ENCODE results near the gene ROCK1.

The ROCK1 gene

GRCh38 chr18:21117409-21118131, 6.0 kb upstream of the ROCK1 start:
- H3K4me3 Mint-ChIP-seq, result no peak overlapping the region
- H3K36me3 Mint-ChIP-seq, result no peaks in the 10 kb centered on the region
- no peak overlapping the region for H3K27ac Mint-ChIP-seq
- no peaks in the 10 kb centered on the region for H3K9me3 Mint-ChIP-seq
- peaks cover 6% of the 10 kb centered on the region for H3K4me1 Mint-ChIP-seq
- H3K27me3 Mint-ChIP-seq, result peaks cover 2% of the 10 kb centered on the region
- ATAC-seq (ENCODE audit: low read depth) (peak; percentile 31), DNase-seq (ENCODE audit: low spot score in 2 of 2) (no peak)

GRCh38 chr18:21115519-21116411, 4.2 kb upstream of the ROCK1 start:
- no peak overlapping the region for H3K27ac Mint-ChIP-seq
- no peaks in the 10 kb centered on the region for H3K9me3 Mint-ChIP-seq
- no peaks in the 10 kb centered on the region for H3K36me3 Mint-ChIP-seq
- ATAC-seq (ENCODE audit: low read depth), result no peak
- H3K4me3 Mint-ChIP-seq, result no peak overlapping the region
- DNase-seq (ENCODE audit: low spot score in 2 of 2), result no peak
- peaks cover 6% of the 10 kb centered on the region for H3K4me1 Mint-ChIP-seq
- peaks cover 2% of the 10 kb centered on the region for H3K27me3 Mint-ChIP-seq

DNA sequence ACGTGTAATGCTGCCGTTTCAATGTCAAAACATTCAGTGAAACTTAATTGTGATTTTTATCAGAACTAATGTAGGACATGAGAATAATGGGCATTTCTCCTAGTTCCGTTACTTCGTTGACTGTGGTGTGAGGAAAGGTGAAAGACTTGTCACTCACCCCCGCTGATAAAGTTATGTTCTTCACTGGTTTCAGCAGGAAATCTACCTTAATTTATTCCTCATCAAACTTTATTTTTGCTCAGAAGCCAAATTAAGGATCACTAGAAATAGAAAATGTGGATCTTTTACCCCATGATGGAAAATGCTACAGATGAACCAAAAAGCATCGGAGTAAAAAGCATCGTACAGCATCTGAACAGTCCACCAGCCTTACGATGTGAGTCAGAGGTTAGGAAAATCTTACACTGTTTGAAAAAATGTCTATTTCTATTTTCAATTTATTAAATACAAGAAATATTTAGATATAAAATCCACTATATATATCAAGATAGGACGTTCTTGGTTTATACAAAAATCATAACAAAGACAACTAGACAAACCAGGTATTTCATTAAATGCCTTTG, 1.0 kb upstream of the ROCK1 start:
- H3K36me3 Mint-ChIP-seq, result peaks cover 2% of the 10 kb centered on the region
- H3K4me1 Mint-ChIP-seq, result no peaks in the 10 kb centered on the region
- no peaks in the 10 kb centered on the region for H3K27me3 Mint-ChIP-seq
- H3K27ac Mint-ChIP-seq, result peak overlapping the region; percentile 96
- ATAC-seq (ENCODE audit: low read depth) (no peak), DNase-seq (ENCODE audit: low spot score in 2 of 2) (no peak)
- H3K4me3 Mint-ChIP-seq, result peak overlapping the region; percentile 95
- H3K9me3 Mint-ChIP-seq, result no peaks in the 10 kb centered on the region

GRCh38 chr18:21112140-21112473, 494 bp upstream of the ROCK1 start:
- Mint-ChIP-seq H3K9me3 (no peaks in the 10 kb centered on the region), H3K36me3 (peaks cover 5% of the 10 kb centered on the region), H3K4me3 (peak overlapping the region; percentile 95), H3K27ac (peak overlapping the region; percentile 96), H3K27me3 (no peaks in the 10 kb centered on the region), H3K4me1 (peaks cover 4% of the 10 kb centered on the region)
- no peak for DNase-seq (ENCODE audit: low spot score in 2 of 2)
- peak; percentile 34 for ATAC-seq (ENCODE audit: low read depth)

DNA sequence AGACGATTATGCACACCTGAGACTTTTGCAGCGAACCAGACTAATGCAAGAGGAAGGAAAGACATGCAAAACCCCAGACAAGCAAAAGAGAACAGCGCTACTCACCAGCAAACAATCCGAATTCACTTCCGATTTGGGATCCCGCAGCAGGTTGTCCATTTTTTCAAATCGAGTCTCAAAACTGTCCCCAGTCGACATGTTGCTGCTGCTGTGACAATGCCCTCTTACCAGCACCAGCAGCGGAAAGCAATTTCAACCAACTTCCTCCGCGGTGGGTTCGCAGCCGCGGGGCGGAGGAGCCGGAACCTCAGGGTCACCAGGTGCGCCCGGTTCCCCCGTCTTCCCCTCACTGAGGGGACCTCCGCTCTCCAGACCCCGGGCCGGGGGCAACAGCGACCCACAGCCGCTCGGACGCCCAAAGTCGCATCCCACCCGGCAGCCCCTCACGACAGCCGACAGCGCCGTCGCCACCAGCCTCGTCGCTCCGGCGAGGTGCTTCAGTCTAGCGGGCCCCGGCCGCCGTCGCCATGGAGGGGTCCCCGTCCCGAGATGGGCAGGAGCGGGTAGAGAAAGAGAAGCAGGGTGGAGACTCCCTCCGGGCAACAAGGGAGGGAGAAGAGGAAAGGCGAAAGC, 784 bp downstream of the ROCK1 start:
- H3K36me3 Mint-ChIP-seq, result peaks cover 5% of the 10 kb centered on the region
- H3K27me3 Mint-ChIP-seq, result no peaks in the 10 kb centered on the region
- no peaks in the 10 kb centered on the region for H3K9me3 Mint-ChIP-seq
- DNase-seq (ENCODE audit: low spot score in 2 of 2), result peak; percentile 58 to 66
- ATAC-seq (ENCODE audit: low read depth), result peak; percentile 32
- peak overlapping the region; percentile 95 for H3K4me3 Mint-ChIP-seq
- peak overlapping the region; percentile 96 for H3K27ac Mint-ChIP-seq
- H3K4me1 Mint-ChIP-seq, result peaks cover 10% of the 10 kb centered on the region

DNA sequence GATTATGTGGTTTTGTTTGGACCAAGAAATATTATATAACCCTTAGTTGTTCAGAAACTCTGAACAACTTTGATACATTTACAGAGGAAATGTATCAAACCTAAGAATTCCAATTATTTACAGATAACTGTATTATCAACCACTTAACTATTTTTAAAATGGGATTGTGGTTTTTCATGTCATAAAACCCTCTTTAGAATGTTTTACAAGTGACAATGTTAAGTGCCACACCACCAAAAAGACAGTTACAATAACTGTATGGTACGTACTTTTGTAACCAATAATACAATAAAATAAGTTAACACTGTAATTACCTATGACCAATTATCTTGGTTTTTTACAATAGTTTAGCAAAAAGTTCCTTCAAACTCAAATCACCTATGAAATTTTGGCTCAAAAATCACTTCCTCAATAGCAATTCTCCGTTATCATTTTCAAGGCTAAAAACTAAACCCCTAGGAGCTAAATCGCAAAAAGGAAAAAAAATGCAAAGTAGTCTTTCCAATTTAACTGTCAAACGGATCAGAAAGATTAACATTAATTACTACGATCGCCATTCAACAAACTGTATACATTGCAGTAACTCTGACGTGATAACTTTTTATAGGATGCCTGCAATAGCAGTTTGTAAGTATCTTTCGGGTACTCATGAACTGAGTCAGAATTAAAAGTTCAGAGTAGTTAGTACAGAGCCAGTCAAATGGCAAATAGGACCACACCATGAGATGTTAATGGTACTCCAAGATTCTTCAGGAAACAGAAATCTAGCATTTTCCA, 1.5 kb downstream of the ROCK1 start:
- peak overlapping the region; percentile 96 for H3K27ac Mint-ChIP-seq
- peaks cover 17% of the 10 kb centered on the region for H3K4me1 Mint-ChIP-seq
- DNase-seq (ENCODE audit: low spot score in 2 of 2), result no peak
- no peaks in the 10 kb centered on the region for H3K9me3 Mint-ChIP-seq
- ATAC-seq (ENCODE audit: low read depth), result no peak
- peaks cover 5% of the 10 kb centered on the region for H3K36me3 Mint-ChIP-seq
- no peaks in the 10 kb centered on the region for H3K27me3 Mint-ChIP-seq
- H3K4me3 Mint-ChIP-seq, result peak overlapping the region; percentile 95

GRCh38 chr18:21105936-21106335, 5.7 kb downstream of the ROCK1 start:
- Mint-ChIP-seq H3K27me3 (no peaks in the 10 kb centered on the region), H3K4me1 (peaks cover 31% of the 10 kb centered on the region), H3K9me3 (no peaks in the 10 kb centered on the region), H3K27ac (peak overlapping the region; percentile 58), H3K4me3 (peak overlapping the region; percentile 46), H3K36me3 (peaks cover 6% of the 10 kb centered on the region)
- no peak for DNase-seq (ENCODE audit: low spot score in 2 of 2)
- ATAC-seq (ENCODE audit: low read depth), result no peak

- H3K4me1 Mint-ChIP-seq, result peaks cover 57% of the 10 kb centered on the region
- peak overlapping the region; percentile 79 for H3K27ac Mint-ChIP-seq
- ATAC-seq (ENCODE audit: low read depth) (no peak), DNase-seq (ENCODE audit: low spot score in 2 of 2) (no peak)
- H3K4me3 Mint-ChIP-seq, result no peak overlapping the region
- H3K27me3 Mint-ChIP-seq, result no peaks in the 10 kb centered on the region
- H3K36me3 Mint-ChIP-seq, result peaks cover 1% of the 10 kb centered on the region
- H3K9me3 Mint-ChIP-seq, result no peaks in the 10 kb centered on the region
Observed at GRCh38 chr18:21101172-21101571, 10.4 kb downstream of the ROCK1 start.

DNA sequence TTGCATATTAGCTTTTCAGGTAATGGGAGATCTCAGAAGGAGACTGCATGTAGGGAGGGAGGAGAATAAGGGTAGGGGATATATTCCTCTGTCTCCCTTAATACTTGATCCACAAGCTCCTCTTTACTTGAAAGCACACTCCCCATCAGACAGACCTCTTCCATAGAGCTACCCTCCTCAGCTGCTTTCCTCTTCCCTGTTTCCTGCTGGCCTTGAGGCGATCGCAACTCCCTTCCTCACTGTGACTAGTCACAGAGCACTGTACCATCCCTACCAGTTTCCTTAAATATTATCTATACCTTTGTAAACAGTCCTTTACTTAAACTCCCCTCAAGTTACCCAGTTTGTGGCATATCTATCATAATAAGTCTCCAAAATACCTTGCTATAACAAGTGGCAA, 10.9 kb downstream of the ROCK1 start:
- Mint-ChIP-seq H3K36me3 (peaks cover 1% of the 10 kb centered on the region), H3K27me3 (no peaks in the 10 kb centered on the region), H3K4me1 (peaks cover 52% of the 10 kb centered on the region), H3K4me3 (peak overlapping the region; percentile 18), H3K9me3 (no peaks in the 10 kb centered on the region), H3K27ac (peak overlapping the region; percentile 79)
- ATAC-seq (ENCODE audit: low read depth), result no peak
- DNase-seq (ENCODE audit: low spot score in 2 of 2), result no peak

DNA sequence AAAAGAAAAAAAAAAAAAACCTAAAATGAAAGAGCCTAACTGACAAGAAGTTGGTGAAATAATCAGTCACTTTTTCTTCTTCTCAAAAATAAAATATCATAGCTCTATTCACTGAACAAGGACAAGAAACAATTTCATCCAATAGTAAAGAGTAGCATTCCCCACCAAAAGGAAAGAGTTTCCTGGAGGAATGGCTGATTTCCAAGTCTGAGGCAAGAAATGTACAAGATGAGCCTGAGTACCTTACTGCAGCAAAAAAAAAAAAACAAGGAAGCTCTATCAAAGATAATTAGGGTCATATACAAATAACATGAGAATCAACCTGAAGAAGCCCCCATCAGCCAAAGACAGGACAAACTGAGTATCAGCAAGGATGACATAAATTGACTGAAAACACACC, 11.5 kb downstream of the ROCK1 start:
- no peaks in the 10 kb centered on the region for H3K27me3 Mint-ChIP-seq
- H3K9me3 Mint-ChIP-seq, result peaks cover 4% of the 10 kb centered on the region
- peaks cover 5% of the 10 kb centered on the region for H3K36me3 Mint-ChIP-seq
- peaks cover 51% of the 10 kb centered on the region for H3K4me1 Mint-ChIP-seq
- no peak for DNase-seq (ENCODE audit: low spot score in 2 of 2)
- peak overlapping the region; percentile 79 for H3K27ac Mint-ChIP-seq
- H3K4me3 Mint-ChIP-seq, result no peak overlapping the region
- no peak for ATAC-seq (ENCODE audit: low read depth)

DNA sequence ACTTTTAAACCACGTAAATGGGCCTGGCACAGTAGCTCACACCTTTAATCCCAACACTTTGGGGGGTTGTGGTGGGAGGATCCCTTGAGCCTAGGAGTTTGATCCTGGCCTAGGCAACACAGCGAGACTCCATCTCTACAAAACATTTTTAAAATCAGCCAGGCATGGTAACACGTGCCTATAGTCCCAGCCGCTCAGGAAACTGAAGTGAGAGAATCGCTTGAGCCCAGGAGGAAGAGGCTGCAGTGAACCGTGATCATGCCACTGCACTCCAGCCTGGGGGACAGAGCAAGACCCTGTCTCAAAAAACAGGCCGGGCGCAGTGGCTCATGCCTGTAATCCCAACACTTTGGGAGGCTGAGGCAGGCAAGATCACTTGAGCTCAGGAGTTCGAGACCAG, 12.2 kb downstream of the ROCK1 start:
- ATAC-seq (ENCODE audit: low read depth), result peak; percentile 95
- DNase-seq (ENCODE audit: low spot score in 2 of 2), result peak; percentile 9 to 16
- H3K27ac Mint-ChIP-seq, result peak overlapping the region; percentile 65

DNA sequence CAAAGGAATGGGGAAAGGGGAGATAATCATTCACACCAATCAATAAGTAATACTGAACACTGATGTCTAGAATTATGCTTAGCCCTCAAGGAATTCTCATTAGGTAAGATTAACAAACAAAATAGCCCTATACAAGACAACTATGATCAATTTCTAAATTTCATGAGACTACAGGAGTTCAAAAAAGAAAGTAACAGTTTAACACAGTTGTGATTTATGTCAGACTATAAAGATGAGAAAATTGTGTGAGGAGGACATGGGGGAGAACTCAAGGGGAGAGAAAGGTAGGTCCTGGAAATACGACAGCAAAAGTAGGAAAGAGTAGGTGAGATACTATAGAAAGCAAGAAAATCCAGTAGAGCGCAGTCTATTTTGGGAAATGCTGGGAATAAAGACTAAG, 14.9 kb downstream of the ROCK1 start:
- Mint-ChIP-seq H3K27me3 (no peaks in the 10 kb centered on the region), H3K27ac (peak overlapping the region; percentile 4), H3K4me1 (peaks cover 48% of the 10 kb centered on the region), H3K36me3 (peaks cover 6% of the 10 kb centered on the region), H3K9me3 (peaks cover 4% of the 10 kb centered on the region), H3K4me3 (no peak overlapping the region)
- no peak for ATAC-seq (ENCODE audit: low read depth)
- DNase-seq (ENCODE audit: low spot score in 2 of 2), result no peak

More for the DNA sequence above, 12.2 kb downstream of the ROCK1 start:
- Mint-ChIP-seq H3K4me1 (peaks cover 49% of the 10 kb centered on the region), H3K9me3 (peaks cover 4% of the 10 kb centered on the region), H3K27me3 (no peaks in the 10 kb centered on the region), H3K4me3 (peak overlapping the region; percentile 63), H3K36me3 (peaks cover 6% of the 10 kb centered on the region)

- Mint-ChIP-seq H3K27ac (no peak overlapping the region), H3K27me3 (no peaks in the 10 kb centered on the region), H3K4me1 (peaks cover 33% of the 10 kb centered on the region), H3K9me3 (peaks cover 4% of the 10 kb centered on the region), H3K36me3 (peaks cover 9% of the 10 kb centered on the region), H3K4me3 (no peak overlapping the region)
- DNase-seq (ENCODE audit: low spot score in 2 of 2) (no peak), ATAC-seq (ENCODE audit: low read depth) (no peak)
Observed at GRCh38 chr18:21093133-21093532, 18.5 kb downstream of the ROCK1 start.

All from memory B cell (primary cell).